ENCODE measurements around the gene NADSYN1. TPM values are rescaled to one million over a fixed set of nuclear protein-coding genes. Genes with fewer than 3 reads are reported as not detected.

The NADSYN1 gene
- total and polyA plus RNA-seq, 2 of the 13 experiments (the other 11 are each of a cell fraction or from before 2014, with no cell fraction given): 35.7 to 51.5 TPM

- no peak for TF ChIP-seq ZBTB40 (IDR thresholded peaks at IDR 0.05)
- peak; percentile 31; the same call in 1 of the 2 replicates for TF ChIP-seq ZBTB40 (CRISPR knock-in tag; IDR thresholded peaks at IDR 0.05)
- TF ChIP-seq CSRNP2 (CRISPR knock-in tag; conservative IDR thresholded peaks at IDR 0.05; ENCODE audit: low read depth): 0 out of 2 replicates have a peak, but pooled peaks have one; percentile 58
- peak; percentile 24; the same call in 1 of the 2 replicates for TF ChIP-seq RCOR2 (CRISPR knock-in tag; IDR thresholded peaks at IDR 0.05)
- no peak; the same call in 1 of the 2 replicates for TF ChIP-seq ESRRA (CRISPR knock-in tag; IDR thresholded peaks at IDR 0.05; ENCODE audit: low read depth)
- TF ChIP-seq ZNF260 (CRISPR knock-in tag; IDR thresholded peaks at IDR 0.05; ENCODE audit: borderline replicate concordance, low read depth): no peak
- TF ChIP-seq ZNF224 (CRISPR knock-in tag; IDR thresholded peaks at IDR 0.05): no peak
- no peak for TF ChIP-seq CCDC6 (CRISPR knock-in tag; IDR thresholded peaks at IDR 0.05)
- TF ChIP-seq ZNF44 (CRISPR knock-in tag; IDR thresholded peaks at IDR 0.05): 0 out of 2 replicates have a peak, but pooled peaks have one; percentile 54
- TF ChIP-seq BCLAF1 (IDR thresholded peaks at IDR 0.05): no peak
- no peak for TF ChIP-seq KAT2B (IDR thresholded peaks at IDR 0.05; ENCODE audit: borderline replicate concordance, low read depth, low read length)
- 0 out of 2 replicates have a peak, but pooled peaks have one; percentile 14 for TF ChIP-seq ATF6 (CRISPR knock-in tag; conservative IDR thresholded peaks at IDR 0.05)
These were observed 4.5 kb upstream of the NADSYN1 start, which contains the start of gene DHCR7 (continued) for GRCh38 chr11:71448257-71449171.
